GM19467 (cell line): Measurements from ENCODE around the gene AUTS2.
A peak's percentile ranks its signal among the peaks of the same experiment; 100 is the strongest.

ENCODE experiments used
- ATAC-seq: cut with Tn5 transposase; IDR thresholded peaks from one replicate; pipeline ENCODE4 v1.9.1; 2021; ENCODE audit warnings: mild to moderate bottlenecking, moderate library complexity; ENCODE audit not compliant: unreplicated experiment

The AUTS2 gene

DNA sequence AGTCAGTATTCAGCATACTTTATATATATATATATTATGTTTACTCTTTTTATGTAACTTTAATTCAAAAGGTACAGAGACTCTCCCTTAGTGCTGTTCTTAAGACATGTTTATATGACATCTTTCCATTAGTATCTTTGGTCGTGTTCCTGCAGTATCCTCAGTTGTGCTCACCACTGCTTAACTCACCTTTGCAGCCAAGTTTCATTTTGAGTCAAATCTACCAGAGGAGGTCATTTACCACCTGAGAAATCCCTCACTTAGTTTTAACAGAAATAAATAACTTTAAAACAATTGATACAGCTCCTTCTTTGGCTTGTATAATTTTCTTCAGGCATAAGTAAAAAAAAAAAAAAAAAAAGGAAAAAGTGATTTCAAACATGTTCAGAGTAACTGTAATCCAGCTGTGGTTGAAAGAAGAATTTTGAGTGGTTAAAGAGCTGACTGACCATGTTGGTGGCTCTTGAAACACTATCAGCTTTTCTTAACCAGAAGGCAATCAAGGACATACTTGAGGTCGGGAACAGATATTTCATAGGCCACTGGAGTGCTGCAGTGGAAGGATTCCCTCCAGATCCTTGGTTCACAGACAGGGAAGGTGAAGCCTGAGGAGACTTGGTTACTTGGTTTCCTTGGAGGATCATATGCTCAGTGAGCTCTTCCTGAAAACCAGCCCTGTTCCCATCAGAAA is 116.8 kb downstream of the AUTS2 start:
- no peak for ATAC-seq

DNA sequence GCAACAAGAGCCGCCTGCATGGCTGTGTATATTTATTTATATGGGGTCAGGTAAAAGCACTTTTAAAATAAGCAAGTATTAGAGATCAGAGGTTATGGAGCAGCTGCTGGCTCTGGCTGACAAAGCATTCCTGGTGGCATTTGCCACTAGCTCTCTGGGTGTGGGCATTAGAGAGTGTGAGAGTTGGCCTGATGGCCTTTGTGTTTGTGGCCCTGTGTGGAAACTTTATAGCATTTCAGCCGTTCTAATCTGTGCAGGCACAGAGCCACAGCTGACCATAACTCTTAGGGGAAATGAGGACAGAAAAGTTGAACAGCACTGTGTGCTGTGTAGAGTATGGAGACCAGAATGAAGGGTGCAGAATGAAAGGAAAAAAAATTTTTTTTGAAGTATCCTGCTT is 118.9 kb downstream of the AUTS2 start:
- ATAC-seq = no peak

- ATAC-seq = no peak
Observed at GRCh38 chr7:69719717-69720116, 121.4 kb downstream of the AUTS2 start.

DNA sequence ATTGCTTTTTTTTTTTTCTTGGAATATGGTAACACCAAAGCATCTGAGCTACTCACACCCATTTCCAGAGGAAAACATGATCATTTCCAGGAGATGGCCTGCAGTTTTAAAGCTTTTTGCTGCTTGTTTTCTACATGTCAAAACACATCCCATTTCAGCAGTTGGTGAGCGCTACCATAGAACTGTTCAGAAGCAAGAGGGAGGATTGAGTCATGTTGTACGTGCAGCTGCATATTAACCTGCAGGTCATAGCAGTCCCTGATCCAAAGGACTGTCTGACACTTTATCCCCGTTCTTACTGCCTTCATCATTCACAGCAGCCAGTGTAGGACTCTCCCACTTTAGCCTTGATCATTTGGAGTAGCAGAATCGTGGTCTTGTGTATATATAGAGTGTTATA is 124.6 kb downstream of the AUTS2 start:
- ATAC-seq = no peak

DNA sequence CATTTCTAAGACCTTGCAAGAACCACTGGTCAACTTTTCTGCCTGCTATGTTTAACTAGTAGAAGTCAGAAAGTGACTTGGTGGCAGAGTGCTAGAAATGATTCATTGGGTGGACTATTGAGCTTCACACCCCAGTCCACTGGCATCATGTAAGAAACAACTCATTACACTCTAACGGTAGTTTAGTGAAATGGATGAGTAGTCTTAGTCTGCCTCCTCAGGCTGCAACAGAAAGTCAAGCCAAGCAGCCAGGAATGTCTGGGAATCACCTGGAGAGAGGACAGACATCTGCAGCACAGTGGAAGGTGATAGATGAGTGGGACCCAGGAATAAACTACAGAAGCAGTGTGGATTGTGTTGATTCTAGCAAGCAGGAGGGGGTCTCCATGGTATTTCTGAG is 125.4 kb downstream of the AUTS2 start:
- no peak for ATAC-seq

DNA sequence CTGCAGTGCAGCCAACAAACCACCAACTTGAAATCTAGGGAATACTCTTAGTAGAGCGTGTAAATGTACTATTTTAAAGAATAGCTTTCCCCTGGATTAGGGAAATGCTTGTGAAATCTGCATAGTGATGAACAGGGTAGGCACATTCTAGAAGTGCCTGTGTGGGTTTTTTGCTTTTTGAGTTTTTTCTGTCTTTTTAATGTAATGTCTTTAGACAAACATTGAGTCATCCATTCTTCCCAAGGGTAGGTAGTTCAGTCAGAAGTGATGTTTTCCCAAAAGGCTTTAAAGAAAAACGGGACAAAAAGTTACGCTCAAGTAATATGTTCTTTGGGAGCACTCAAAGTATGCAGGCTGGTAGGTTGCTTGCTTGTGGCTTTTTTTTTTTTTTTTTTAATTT is 130.0 kb downstream of the AUTS2 start:
- no peak for ATAC-seq

GRCh38 chr7:69732203-69732602 is 133.9 kb downstream of the AUTS2 start:
- no peak for ATAC-seq

DNA sequence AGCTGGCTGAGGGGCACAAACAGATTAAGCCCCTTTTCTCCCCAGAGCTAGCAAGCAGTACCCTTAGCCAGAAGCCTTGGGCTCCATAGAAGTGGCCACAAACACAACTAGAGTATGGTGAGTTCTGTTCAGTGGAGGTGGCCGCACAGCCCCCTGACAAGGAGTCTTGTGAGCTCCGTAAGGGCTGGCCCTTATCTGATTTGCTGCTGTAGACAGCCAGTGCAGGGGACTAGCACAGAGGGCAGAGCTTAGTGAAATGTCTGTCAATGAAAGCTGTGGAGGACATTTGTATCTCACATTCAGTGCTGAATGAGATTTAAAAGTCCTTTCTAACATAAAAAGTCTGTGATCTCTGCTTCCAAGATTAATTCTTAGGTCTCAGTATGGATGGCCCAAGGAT is 137.3 kb downstream of the AUTS2 start:
- ATAC-seq = no peak

DNA sequence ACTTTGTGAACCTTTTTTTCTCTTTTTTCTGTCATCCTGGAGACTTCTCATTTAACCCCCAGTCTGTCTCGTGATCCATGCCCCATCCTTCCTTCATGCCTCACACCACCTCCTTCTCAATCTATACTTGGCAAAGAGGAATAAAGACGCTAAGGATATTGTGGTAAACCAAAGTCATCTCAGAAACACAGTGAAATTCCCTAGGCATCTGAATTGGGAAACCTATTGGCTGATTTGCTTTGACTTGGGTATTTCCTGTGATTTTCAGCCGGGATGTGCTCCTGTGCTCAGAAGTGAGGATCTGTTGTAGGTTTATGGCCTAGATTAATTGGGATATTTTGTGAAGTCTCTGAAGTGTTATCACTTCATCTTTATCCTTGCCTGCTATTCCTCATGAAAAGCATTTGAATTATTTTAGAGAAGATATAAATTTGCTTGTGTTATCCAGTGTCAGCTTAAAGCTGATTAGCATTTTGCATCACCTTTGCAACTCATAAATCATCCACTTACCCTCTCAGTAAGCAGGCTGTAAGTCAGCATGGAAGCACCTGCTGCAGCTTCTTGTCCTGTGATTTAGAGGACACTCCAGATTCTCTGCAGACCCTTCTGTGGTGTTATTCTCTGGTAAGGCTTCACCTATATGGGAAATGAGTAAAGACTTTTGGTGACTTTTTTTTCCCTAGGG is 138.0 kb downstream of the AUTS2 start:
- no peak for ATAC-seq

DNA sequence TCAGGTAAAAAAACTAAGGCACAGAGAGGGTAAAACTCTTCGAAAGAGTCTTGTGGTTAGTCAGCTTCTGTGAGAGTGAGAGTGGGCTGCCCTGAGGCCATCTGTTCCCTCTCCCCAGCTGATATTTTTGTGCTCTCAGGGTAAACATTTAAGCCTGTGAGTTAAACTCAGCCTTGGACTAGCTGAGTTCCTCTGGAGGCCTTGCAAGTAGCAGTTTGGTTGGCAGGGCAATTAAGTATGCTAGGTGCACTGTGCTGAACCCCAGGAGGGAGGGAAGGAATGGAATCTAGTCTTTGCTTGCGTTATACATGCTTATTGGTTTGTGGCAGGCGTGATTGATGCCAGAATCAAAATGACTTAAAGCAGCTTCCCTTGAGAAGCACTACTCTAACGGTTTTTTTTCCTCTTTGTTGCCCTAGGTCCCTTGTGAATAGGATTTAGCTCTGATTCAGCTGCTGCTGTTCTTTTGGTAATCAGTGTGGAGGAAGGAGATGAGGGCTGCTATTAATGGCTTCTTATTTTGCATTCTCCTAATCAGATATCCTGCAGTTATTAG is 140.2 kb downstream of the AUTS2 start:
- peak; percentile 76 for ATAC-seq

GRCh38 chr7:69739190-69739589 is 140.9 kb downstream of the AUTS2 start:
- ATAC-seq = peak; percentile 55

- ATAC-seq = peak; percentile 43
Observed at GRCh38 chr7:69739931-69740431, 141.7 kb downstream of the AUTS2 start.

DNA sequence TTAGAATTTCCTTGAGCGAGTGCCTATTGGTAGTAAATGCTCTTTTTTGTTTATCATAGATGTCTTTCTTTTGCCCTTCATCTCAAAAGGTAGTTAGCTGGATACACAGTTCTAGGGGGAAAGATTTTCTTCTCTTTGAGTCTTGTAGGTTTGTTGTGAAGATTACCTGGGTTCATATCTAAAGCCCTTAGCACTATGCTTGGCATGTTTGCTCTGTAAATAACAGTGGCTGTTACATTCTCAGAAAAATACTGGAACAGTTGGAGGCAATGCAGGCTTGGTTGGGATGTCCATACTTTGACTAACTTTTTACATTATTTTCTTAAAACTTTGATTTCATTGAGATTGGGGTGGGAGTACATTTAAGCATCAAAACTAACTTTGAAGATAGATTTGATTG is 144.0 kb downstream of the AUTS2 start:
- ATAC-seq = no peak

GRCh38 chr7:69743436-69743835 is 145.2 kb downstream of the AUTS2 start:
- ATAC-seq = no peak

- no peak for ATAC-seq
Observed at GRCh38 chr7:69744026-69744425, 145.8 kb downstream of the AUTS2 start.

GRCh38 chr7:69746383-69746782 is 148.1 kb downstream of the AUTS2 start:
- no peak for ATAC-seq

DNA sequence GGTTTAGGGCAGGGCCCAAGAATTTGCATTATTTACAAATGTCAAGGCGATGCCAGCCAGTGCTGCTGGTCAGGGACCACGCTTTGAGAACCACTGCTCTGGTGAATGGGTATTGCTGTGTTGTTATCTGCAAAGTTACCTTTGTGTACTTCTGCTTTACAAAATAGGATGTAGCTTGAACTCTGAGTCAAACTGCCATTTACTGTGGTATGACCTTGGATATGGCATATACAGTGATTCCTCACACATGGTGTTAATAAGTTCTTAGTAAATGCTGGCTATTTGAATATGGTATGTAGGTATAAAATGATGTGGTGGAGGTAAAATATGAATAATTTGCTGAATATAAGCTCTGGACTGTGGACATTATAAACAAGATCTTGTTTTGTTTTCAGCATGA is 148.9 kb downstream of the AUTS2 start:
- no peak for ATAC-seq

DNA sequence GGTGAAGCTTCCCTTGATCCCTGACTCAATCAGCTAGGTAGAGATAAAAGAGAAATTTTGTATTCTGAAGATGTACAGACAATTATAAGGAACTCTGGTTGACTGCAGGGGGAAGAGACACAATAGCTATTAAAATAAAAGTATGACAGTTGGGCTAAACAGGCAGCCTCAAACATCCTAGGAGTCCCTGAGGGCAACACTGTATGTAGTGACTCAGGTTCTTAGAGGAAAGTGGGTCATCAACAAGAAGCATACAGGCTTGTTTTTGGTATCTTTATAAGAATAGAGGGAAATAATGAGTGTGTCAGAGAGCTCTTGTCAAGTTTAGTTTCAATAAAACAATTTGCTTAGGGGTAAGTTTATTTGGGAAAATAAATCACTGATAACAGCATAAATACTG is 150.3 kb downstream of the AUTS2 start:
- no peak for ATAC-seq

DNA sequence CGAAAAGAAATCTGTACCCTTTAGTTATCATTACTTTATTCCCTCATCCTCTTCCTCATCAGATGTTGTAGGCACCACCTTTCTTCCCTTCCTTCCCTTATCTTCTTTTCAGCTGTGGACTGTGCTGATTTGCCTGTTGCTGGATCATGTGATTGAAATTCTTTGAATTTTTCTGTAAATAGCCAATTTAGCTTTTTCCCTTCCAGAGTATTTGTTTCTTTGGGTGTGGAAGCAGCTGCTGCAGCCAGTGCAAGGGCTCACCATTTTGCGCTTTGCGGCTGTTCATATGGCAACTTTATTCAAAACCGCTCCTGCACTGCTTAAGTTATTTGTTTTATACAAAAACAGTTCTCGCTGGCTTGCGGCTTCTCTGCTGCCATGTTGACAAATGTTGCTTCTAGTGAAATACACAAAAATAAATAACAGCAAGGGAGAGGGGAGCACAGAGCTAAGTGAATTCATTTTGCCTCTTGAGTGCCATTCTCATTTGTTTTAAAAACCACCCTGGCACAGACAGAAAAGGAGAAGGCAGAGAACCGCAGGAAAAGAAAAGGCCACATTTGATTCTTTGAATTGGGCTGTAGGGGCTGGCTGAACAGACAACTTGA is 151.2 kb downstream of the AUTS2 start:
- no peak for ATAC-seq

DNA sequence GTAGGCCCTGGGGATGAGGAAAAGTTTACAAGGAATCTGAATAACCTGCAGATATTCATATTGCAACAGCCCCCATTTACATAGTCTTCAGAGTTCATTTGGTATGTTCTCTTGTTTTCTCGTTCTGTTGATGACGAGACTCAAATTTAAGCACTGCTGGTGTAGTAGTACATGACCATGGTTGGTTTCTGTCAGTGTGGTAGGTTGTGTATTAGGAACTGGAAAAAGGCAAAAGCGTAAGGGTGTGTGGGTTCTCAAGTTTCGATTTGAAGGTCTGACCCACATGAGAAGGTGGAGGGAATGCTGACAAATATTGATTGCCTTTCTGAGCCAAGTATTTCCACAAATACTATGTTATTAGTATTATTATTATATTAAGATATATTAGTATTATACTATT is 151.7 kb downstream of the AUTS2 start:
- no peak for ATAC-seq

GRCh38 chr7:69751026-69751425 is 152.8 kb downstream of the AUTS2 start:
- no peak for ATAC-seq

- ATAC-seq = no peak
Observed at GRCh38 chr7:69753981-69754380, 155.7 kb downstream of the AUTS2 start.
